HG02623 (cell line): ENCODE measurements around the gene PNKD.

Experiments
- ATAC-seq: cut with Tn5 transposase; IDR thresholded peaks from one replicate; pipeline ENCODE4 v1.9.1; 2021; ENCODE audit warnings: moderate library complexity; ENCODE audit not compliant: unreplicated experiment

PNKD gene

DNA sequence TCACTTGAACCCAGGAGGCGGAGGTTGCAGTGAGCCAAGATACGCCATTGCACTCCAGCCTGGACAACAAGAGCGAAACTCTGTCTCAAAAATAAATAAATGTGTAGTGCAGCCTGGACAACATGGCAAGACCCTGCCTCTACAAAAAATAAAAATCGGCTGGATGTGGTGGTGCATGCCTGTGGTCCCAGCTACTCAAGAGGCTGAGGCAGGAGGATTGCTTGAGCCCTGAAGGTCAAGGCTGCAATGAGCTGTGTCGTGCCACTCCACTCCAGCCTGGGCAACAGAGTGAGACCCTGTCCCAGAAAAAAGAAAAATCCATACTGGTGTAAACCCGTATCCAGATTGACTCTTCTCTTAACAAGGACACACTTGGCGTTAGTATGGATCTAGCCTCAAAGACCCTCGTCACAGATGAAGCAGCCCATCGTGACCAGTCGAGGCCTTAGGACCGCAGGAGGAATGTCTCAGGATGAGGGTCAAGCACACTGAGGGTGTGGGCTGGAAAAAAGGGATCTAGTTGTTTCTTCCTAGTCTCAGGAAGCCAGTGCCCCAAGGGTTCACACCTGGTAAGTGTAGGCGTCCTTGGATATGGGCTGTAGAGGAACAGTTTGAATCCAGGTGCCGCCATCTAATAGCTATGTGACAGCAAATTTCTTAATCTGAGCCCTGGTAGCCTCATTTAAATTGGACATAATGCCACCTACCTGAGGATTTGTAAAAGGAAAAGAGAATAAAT is 13.5 kb upstream of the PNKD start:
- no peak for ATAC-seq

DNA sequence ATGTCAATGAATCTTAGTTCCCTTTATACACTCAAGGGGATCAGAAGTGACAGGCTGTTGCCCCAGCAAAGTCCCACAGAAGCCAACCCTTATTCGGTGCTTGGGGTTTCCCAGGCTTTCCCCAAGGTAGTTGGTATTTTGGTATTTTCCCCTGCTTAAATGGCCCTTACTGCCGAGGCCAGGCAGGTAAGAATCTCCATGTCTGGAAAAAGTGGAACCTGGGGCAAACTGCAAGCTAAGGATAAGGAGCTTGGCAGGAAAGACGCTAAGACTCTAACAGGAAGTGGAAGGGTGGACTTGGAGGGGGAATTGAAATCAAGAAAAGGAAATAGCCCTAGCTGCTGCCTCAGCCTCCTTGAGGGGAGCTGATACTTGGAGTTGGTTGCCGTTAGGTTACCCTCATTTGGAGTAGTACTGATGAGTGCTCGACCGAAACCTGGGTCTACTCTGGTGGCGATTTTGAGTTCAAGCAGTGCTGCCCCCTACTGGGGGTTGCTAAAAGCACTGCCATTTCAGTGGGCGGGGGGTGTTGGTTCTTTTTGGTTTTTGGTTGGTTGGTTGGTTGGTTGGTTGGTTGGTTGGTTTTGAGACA is 12.8 kb upstream of the PNKD start:
- peak; percentile 62 for ATAC-seq

DNA sequence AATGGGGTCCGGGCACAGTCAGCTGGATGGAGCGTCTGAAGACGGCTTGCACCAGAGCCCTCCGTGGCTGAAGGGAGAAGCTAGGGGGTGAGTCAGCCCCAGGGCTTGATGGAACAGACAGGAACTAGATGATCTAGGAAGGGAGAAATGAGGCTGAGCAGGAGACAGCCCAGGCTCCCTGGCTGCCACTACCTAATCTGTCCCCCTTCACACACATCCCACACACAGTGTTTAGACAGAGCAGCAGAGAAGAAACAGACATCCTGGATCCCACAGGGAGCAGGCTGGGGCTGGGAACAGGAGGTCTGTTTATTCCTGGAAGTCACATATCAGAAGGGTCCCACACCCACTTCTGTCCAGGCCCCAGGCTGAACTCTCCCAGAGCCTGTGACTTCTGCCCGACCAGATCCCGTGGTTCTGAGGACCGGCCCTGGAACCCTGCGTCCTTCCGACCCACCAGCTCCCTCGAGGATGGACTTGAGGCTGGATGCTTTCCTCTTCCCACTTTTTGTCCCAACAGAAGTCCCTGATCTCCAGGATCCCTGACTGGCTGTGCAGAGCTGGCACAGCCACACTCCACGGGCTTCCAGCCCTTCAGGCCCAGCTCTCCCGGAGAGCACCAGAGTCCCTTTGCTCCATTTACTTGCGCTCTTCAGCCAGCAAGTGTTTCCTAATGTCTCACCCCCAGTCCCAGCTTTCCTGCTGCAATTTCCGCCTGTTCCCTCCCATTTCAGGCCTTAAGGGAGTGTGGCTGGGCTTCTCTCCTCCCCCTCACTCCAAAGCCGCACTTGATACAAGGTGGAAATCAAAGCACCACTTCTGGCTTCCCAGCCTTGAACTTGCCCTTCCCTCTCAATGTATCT is 11.0 kb upstream of the PNKD start:
- no peak for ATAC-seq

DNA sequence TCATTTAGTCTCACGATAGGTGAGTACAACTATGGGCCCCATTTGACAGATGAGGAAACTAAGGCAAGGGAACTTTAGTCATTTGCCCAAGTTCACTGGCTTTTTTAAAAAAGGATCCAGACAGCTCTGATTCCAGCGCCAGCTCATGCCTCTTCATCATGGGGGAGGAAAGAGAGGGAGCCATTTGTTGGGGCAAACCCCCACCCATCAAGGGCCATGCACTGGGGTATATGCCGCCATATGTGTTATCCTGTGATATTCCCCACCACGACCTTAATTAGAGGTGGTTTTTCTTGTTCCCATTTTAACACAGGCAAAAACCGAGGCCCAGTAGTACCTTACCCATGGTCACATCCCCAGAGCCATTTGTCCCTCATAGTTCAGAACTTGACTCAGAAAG is 10.2 kb upstream of the PNKD start:
- ATAC-seq = no peak

DNA sequence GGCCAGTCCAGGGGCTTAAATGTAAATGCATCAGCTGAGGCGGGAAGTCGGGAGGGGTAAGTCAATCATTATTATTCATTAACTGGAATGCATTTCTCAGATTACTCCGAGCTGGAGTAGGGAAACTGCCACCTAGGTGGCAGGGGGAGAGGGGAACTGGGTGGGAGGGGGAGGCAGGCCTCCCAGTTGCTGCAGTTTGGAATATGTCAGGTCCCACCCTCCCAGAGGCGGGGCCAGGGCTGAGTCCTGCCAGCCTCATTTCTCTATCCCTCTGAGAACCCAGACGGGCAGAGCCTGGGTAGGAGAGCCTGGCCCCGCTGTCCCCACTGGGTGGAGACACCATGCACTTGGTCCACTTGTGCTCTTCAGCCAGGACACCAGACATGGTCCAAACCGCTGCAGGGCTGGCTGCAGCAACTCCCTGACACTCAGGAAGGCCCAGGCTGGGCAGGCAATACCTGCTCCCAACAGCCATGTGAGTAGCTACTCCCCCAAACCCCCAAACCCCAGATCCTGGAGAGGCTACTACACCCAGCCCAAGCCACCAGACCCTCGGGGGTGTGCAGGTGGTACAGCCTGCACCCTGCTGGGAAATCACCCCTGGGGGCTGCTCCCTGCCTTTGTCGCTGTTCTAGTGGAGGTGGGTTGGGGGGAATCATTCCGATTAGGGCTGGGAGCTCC is 9.4 kb upstream of the PNKD start, which contains the start of gene GPBAR1:
Gene GPBAR1, plus strand, starts transcription at position 274 of the 681 bp plus-strand sequence. CDS start 1,710 bp downstream, outside the sequence.
- ATAC-seq = no peak

DNA sequence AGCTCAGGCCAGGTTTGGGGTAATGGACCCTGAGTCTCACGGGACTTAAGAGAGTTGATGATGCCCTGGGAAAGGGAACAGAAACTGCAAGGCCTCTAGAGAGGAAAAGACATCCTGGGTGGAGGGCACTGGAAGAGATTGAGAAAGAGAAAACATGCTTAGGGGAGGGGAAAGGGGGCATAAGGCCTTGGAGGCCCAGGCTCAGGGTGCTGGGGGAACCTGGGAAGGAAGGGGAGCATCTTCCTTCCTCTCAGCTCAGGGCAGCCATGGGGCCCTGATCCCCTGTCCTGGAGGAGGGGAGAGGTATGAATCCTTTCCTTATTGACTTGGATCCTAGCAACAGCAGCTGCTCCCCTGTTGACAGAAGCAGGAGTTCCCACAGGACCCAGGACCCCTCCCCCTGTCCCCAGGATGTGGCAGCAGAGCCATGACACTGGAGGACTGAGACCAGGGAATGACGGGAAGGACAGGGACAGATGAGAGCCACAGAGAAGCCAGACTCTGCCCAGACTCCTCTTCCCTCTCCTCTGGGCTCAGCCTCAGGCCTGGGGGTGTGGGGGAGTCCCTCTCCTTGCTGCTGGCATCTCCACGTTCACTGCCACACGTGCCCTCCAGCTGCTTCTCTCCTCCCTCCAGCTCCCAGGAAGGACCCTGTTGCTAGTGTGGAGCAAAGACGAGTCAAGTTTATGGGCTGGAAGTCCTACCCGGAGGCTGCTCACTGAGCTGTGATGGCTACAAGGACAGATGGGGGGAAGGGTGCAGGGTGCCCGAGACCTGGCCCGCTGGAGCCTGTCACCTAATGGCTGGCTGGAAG is 8.7 kb upstream of the PNKD start:
- no peak for ATAC-seq

DNA sequence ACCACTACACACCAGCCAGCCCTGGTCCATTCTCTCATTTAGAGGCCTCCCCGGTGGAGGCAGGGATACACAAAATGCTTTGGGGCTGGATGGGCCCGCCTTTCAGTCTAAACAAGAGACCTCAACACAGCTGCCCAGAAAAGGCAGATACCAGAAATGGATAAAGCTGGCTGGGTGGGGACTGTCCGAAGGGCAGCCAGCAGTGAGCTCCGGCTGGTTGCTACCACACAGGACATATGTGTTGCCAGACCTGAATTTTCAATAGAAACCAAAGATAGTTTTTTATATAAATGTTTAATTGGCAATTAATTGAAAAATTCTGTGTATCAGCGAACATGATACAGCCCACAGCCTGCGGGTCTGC is 8.1 kb upstream of the PNKD start:
- ATAC-seq = no peak

DNA sequence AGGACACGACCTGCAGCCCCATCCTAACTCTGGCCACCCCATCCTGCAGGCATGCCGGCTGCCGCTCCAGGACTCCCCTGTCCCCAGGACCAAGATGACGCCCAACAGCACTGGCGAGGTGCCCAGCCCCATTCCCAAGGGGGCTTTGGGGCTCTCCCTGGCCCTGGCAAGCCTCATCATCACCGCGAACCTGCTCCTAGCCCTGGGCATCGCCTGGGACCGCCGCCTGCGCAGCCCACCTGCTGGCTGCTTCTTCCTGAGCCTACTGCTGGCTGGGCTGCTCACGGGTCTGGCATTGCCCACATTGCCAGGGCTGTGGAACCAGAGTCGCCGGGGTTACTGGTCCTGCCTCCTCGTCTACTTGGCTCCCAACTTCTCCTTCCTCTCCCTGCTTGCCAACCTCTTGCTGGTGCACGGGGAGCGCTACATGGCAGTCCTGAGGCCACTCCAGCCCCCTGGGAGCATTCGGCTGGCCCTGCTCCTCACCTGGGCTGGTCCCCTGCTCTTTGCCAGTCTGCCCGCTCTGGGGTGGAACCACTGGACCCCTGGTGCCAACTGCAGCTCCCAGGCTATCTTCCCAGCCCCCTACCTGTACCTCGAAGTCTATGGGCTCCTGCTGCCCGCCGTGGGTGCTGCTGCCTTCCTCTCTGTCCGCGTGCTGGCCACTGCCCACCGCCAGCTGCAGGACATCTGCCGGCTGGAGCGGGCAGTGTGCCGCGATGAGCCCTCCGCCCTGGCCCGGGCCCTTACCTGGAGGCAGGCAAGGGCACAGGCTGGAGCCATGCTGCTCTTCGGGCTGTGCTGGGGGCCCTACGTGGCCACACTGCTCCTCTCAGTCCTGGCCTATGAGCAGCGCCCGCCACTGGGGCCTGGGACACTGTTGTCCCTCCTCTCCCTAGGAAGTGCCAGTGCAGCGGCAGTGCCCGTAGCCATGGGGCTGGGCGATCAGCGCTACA is 7.4 kb upstream of the PNKD start:
- no peak for ATAC-seq

DNA sequence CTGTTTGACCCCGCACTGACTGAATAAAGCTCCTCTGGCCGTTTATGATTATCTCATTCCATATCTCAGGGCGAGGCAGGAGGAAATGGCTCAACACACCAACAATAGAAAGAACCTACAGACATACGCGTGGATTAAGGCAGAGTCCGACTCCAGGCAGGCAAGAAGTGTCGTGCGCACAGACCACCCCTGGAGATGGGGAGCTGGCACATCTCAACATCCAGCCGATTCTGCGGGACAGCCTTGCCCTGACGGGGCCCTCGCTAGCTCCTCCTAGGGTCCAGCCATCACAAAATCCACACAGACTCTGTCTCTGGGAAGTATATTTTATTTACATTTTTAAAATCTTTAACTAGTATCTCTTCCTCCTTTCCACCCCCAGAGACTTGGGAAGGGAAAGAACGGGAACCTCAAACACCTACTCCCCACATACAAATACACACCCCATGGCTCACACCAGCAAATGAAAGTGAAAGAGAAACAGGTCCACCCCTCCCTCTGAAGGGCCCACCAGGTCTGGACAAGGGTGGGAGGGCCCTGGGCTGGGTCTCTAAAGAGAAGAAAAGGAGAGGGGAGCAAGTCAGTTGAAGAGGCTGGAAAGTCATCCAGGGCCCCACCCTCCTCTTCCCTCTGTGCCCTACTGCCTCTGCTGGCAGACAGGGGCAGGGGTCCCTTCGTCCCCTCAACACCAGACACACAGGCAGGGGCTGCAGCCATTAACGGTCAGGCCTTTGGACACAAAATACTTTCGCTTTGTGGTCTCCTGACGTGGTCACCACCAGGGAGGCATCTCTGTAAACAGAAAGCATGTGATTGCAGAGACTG is 6.3 kb upstream of the PNKD start:
- no peak for ATAC-seq

DNA sequence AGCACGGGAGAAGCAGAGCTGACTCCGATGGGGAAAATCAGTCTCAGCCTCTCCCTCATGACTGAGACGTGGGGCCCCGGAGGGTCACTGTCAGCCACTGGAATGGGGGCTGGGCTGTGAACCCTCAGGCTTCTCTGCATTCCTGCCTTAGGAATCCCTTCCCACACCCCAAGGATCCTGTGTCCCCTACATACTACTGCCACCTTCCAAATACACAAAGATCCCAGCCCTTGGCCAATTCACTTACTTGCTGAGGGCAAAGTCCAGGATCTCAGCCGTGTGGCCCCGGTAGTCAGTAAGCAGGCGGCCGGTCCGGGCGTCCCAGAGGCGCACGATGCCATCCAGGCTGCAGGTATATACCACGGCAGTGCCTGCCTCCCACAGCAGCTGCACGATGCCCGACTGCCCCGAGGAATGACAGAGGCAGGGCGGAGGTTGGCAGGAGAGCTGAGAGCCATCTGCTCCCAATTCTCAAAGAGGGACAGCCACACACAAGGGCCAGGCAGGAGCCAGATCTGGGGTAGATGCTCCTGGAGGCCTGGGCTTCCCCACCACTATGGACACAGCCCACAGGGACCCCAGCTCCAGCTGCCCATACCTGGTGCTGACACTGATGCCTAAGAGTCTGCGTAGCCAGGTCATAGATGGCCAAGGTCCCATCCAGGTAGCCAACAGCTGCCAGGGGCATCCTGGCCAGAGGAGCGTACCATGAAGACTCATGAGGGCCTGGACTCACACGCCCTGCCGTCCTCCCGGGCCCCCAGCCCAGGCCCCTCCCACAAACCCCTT is 5.4 kb upstream of the PNKD start:
- no peak for ATAC-seq

DNA sequence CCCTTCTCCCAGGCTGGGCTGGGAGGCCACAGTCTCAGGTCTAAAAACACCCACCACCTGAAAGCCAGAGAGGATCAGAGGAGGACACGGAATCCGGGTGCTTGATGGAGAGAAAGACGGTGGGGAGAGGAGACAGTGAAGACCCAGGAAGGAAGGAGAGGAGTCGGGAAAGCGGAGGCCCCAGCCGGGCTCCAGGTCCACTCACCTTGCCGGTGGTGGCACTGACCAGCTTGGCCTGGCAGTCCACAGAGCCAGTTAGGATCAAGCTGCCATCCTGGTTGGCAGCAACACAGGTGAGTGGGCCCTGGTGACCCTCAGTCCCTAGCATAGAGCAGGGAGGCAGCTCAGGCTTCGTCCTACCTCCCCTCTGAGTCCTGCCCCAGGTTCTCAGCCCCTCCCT is 4.7 kb upstream of the PNKD start:
- no peak for ATAC-seq

DNA sequence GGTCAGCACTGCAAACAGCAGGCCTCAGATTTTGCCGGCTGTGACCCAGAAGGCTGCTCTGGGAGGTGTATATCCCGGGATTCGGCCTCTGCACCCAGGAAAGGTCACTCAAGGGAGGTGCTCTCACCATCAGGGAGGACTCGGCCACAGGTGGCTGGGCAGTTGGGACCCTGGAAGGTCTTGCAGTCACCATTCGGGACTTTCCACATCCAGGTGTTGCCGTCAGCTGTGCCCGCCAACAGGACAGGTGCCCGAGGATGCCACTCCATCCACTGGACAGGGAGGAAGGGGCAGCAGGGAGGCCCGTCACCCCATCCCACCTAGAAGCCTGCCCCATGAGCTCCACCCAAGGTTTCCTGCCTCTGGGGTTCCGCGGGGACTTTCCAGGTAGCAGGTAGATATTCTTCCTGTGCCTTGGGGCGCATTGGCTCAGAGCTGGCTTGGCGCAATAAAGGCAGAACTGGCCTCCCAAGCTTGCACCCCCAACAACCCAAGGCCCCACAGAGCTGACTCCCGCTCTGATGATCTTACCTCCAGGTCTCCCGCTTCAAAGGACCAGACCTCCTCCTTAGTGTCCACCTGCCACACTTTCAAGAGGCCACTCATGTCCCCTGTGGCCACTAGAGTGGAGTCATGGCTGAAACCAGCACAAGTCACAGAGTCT is 3.9 kb upstream of the PNKD start:
- ATAC-seq = no peak

DNA sequence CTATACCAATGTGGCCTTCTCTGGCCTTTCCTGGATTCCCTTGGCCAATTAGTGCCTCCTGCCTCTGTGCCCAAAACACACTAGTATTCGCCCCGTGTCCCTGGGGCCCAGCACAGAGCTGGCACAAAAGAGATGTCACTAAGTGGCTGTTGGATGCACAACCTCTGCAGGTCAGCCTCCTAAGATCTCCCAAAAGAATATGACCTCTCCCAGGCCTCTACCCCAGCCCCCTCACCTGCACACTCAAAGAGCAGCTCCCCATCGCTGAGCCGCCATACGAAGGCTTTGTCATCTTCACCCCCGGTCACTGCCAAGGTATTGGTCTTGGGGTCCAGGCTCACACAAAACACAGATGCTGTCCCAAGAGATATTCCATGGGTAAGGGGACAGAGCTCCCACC is 3.1 kb upstream of the PNKD start:
- no peak for ATAC-seq

DNA sequence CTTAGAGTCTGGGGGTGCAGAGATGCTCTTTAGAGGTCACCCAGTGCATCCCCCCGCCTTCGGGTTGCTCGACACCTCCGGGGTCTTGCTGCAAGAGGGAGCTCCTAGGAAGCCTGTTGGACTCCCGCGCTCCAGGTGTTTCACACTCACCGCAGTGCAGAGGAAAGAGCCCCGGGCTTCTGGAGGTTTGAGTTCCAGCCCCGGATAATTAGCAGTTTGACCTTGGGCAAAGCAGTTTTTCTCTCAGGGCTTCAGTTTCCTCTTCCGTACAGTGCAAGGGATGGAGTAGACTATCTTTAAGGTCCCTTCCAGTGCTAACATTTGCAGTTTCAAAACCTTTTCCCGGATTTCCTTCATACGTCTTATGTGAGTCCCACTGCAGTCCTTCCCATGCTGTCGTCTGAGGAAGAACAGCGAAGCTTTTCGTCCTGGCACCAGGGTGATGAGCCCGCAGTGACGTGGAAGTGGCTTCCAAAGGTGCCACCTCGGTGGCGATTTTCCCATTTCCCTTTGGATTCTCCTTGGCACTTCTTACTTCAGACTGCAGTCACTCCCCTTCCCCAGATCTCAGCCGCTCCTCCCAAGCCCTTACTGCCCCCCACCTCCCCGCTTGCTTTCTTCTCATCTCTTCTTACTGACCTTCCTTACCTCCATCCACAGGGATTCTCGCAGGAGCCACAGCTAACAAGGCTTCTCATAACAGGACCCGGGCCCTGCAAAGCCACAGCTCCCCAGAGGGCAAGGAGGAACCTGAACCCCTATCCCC is 585 bp downstream of the PNKD start:
- ATAC-seq = no peak

DNA sequence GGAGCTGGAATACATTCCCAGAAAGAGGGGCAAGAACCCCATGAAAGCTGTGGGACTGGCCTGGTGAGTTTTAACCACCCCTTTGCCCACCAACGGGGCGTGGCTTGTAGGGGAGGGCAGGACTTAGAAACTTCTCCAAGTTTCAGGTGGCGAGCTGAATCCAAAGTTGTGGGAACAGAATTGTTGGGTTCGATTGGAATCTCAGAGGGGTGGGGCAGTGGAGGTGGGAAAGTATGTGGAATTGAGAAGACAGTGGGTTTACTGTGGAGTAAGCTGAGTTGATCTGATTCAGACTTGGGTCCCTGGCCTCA is 1.1 kb downstream of the PNKD start:
- no peak for ATAC-seq

DNA sequence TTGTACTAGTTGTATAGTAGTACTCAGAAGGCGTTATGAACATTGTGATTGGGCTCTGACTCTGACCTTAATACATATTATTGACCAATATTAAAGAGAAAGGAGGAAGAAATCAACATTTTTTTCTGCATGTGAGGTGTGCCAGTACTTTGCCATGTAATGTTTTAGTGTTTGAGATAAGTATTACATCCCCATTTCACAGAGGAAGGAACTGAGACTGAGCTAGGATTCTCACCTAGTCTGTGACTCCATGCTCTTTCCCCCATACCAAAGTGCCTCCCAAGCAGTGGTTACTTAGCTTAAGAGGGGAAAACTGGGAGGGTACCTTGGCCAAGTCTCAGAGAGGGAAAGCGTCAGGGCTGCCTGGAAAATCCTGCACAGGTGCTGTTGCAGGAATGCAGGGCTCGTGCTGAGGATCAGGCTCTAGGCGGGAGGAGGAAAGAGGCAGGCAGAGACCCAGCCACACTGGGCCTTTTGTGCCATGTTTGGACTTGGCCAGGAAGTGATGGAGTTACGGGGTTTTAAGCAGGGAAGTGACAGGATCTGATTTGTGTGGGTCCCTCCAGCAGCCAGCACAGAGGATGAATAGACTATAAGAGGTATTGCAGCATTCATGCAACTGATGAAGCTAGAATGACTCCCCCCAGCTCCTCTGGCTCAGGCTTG is 1.7 kb downstream of the PNKD start:
- ATAC-seq = no peak
